ENCODE data around the gene OCEL1. TPM values are rescaled to one million over a fixed set of nuclear protein-coding genes. Genes with fewer than 3 reads are reported as not detected.

The OCEL1 gene
- total and polyA plus RNA-seq, 2 donors (not counting 1 experiment from before 2014, with no cell fraction given) = 28.5 to 30.5 TPM

- no peaks in the 10 kb centered on the region for H3K9me3 ChIP-seq (ENCODE audit: control extremely low read depth in 1 of 3, control insufficient read depth in 2 of 3, insufficient read depth in 1 of 3, low read length in 2 of 3)
- no peak overlapping the region for H3K4me3 ChIP-seq (ENCODE audit: control extremely low read depth in 1 of 5, extremely low read depth in 1 of 5, insufficient read depth in 1 of 5, low read depth in 2 of 5, low read length in 4 of 5)
- H2AFZ ChIP-seq (ENCODE audit: insufficient read depth, low read depth, low read length, poor library complexity, severe bottlenecking) = no peak overlapping the region
- H3K4me1 ChIP-seq (ENCODE audit: control insufficient read depth in 2 of 2, insufficient read depth in 2 of 2, low read length in 2 of 2) = no peaks in the 10 kb centered on the region
- ATAC-seq (ENCODE audit: low read depth) = no peak
- peaks cover 3% of the 10 kb centered on the region for H3K79me2 ChIP-seq (ENCODE audit: control insufficient read depth, insufficient read depth, low read length)
- H4K20me1 ChIP-seq (ENCODE audit: control insufficient read depth, insufficient read depth, low read length, poor library complexity, severe bottlenecking) = no peaks in the 10 kb centered on the region
- no peak overlapping the region for H3K27ac ChIP-seq (ENCODE audit: low read length in 2 of 2)
- TF ChIP-seq CTCF (IDR thresholded peaks at IDR 0.05) = no peak
- no peak for TF ChIP-seq EZH2 (IDR thresholded peaks at IDR 0.05; ENCODE audit: borderline replicate concordance, insufficient read depth, low read depth, low read length, poor library complexity, severe bottlenecking)
- H3K27me3 Mint-ChIP-seq = no peaks in the 10 kb centered on the region
- H3K27me3 ChIP-seq (replicated peaks in 1 of 4; ENCODE audit: control extremely low read depth in 1 of 4, control insufficient read depth in 3 of 4, insufficient read depth in 4 of 4, low read length in 3 of 4) = no peaks in the 10 kb centered on the region
- no peak for DNase-seq
- H3K4me3 Mint-ChIP-seq = no peak overlapping the region
- H3K9ac ChIP-seq (ENCODE audit: low read length) = no peak overlapping the region
- H3K9me3 Mint-ChIP-seq (ENCODE audit: insufficient read depth) = no peaks in the 10 kb centered on the region
- no peak overlapping the region for H3K27ac Mint-ChIP-seq
- peaks cover 4 to 77% of the 10 kb centered on the region in 2 experiments for H3K36me3 ChIP-seq (replicated peaks in 1 of 2; ENCODE audit: control extremely low read depth in 1 of 2, control insufficient read depth in 1 of 2, extremely low read depth in 1 of 2, insufficient read depth in 2 of 2, low read length in 1 of 2)
- intact Hi-C loops (cut with micrococcal nuclease) = no loop called here
- CTCF ChIA-PET = no interaction called here
- peaks cover 7% of the 10 kb centered on the region for H3K4me1 Mint-ChIP-seq
- WGBS (ENCODE audit: insufficient coverage) = 96% methylated on average over 26 of the region's 26 CpGs
- POLR2A ChIA-PET = no interaction called here
- H3K4me2 ChIP-seq (replicated peaks; ENCODE audit: low read depth, low read length, poor library complexity, severe bottlenecking) = no peak overlapping the region
Measured at GRCh38 chr19:17192751-17193150, 33.3 kb upstream of the OCEL1 start.

GRCh38 chr19:17194608-17195007, 31.4 kb upstream of the OCEL1 start:
- WGBS (ENCODE audit: insufficient coverage) = 100% methylated on average over 9 of the region's 16 CpGs

More at GRCh38 chr19:17194608-17195007, 31.4 kb upstream of the OCEL1 start:
- Mint-ChIP-seq H3K27me3 (no peaks in the 10 kb centered on the region), H3K4me1 (peaks cover 7% of the 10 kb centered on the region), H3K27ac (no peak overlapping the region), H3K9me3 (ENCODE audit: insufficient read depth) (no peaks in the 10 kb centered on the region), H3K4me3 (no peak overlapping the region)
- intact Hi-C loops (cut with micrococcal nuclease) = no loop called here
- ChIA-PET POLR2A (no interaction called here), CTCF (no interaction called here)
- Histone ChIP-seq H3K9me3 (ENCODE audit: control extremely low read depth in 1 of 3, control insufficient read depth in 2 of 3, insufficient read depth in 1 of 3, low read length in 2 of 3) (no peaks in the 10 kb centered on the region), H3K4me2 (replicated peaks; ENCODE audit: low read depth, low read length, poor library complexity, severe bottlenecking) (no peak overlapping the region), H3K4me1 (ENCODE audit: control insufficient read depth in 2 of 2, insufficient read depth in 2 of 2, low read length in 2 of 2) (no peaks in the 10 kb centered on the region), H3K27ac (ENCODE audit: low read length in 2 of 2) (no peak overlapping the region), H3K27me3 (replicated peaks in 1 of 4; ENCODE audit: control extremely low read depth in 1 of 4, control insufficient read depth in 3 of 4, insufficient read depth in 4 of 4, low read length in 3 of 4) (no peaks in the 10 kb centered on the region), H4K20me1 (ENCODE audit: control insufficient read depth, insufficient read depth, low read length, poor library complexity, severe bottlenecking) (no peaks in the 10 kb centered on the region), H3K4me3 (ENCODE audit: control extremely low read depth in 1 of 5, extremely low read depth in 1 of 5, insufficient read depth in 1 of 5, low read depth in 2 of 5, low read length in 4 of 5) (no peak overlapping the region), H3K36me3 (replicated peaks in 1 of 2; ENCODE audit: control extremely low read depth in 1 of 2, control insufficient read depth in 1 of 2, extremely low read depth in 1 of 2, insufficient read depth in 2 of 2, low read length in 1 of 2) (peaks cover 2 to 71% of the 10 kb centered on the region in 2 experiments), H3K79me2 (ENCODE audit: control insufficient read depth, insufficient read depth, low read length) (peaks cover 3% of the 10 kb centered on the region), H2AFZ (ENCODE audit: insufficient read depth, low read depth, low read length, poor library complexity, severe bottlenecking) (no peak overlapping the region), H3K9ac (ENCODE audit: low read length) (no peak overlapping the region)
- no peak for DNase-seq
- TF ChIP-seq CTCF (IDR thresholded peaks at IDR 0.05) (no peak), EZH2 (IDR thresholded peaks at IDR 0.05; ENCODE audit: borderline replicate concordance, insufficient read depth, low read depth, low read length, poor library complexity, severe bottlenecking) (no peak)
- ATAC-seq (ENCODE audit: low read depth) = no peak

Measured in B cell (primary cell).